Fibroblast of lung (primary cell): ENCODE results near the gene COL6A2. TPM values are rescaled to one million over a fixed set of nuclear protein-coding genes. Genes with fewer than 3 reads are reported as not detected.

Source experiments
- DNase-seq, 2 donors: peaks; one replicate each; pipeline versions ENCODE4 v3.0.0 to v3.0.0-alpha.2; 2010; ENCODE audit warnings: low read depth in 2 of 2
- H2AFZ ChIP-seq: 2 replicates; pipeline ENCODE4 v1.5.1; 2012; ENCODE audit warnings: low read length, control low read depth, inconsistent platforms
- H3K27ac ChIP-seq: 2 replicates; pipeline ENCODE4 v1.5.1; 2011; ENCODE audit warnings: low read length, control low read depth; ENCODE audit not compliant: insufficient read depth
- H3K27me3 ChIP-seq: 2 replicates; pipeline ENCODE4 v1.5.1; 2011; ENCODE audit warnings: mild to moderate bottlenecking, low read length; ENCODE audit not compliant: control insufficient read depth, insufficient read depth
- H3K36me3 ChIP-seq: 2 replicates; pipeline ENCODE4 v1.5.1; 2011; ENCODE audit warnings: low read length; ENCODE audit not compliant: control insufficient read depth, insufficient read depth
- H3K4me1 ChIP-seq: 2 replicates; pipeline ENCODE4 v1.5.1; 2011; ENCODE audit warnings: low read length; ENCODE audit not compliant: control insufficient read depth, insufficient read depth; ENCODE audit errors: extremely low read depth
- H3K4me2 ChIP-seq: 2 replicates; pipeline ENCODE4 v1.5.1; 2011; ENCODE audit warnings: low read length, control low read depth; ENCODE audit not compliant: insufficient read depth; ENCODE audit errors: extremely low read depth
- H3K4me3 ChIP-seq, 4 experiments: fragments of 200-600 bp in 1 of 4; sonication (generic) in 1 of 4; replicated peaks in 1 of 4; 2 replicates each; pipeline ENCODE4 v1.5.1; 2011 to 2016; ENCODE audit warnings: low read length in 4 of 4, low read depth in 3 of 4, mild to moderate bottlenecking in 3 of 4, control low read depth in 2 of 4, inconsistent platforms in 1 of 4, mixed read lengths in 1 of 4; ENCODE audit not compliant: insufficient read depth in 1 of 4; ENCODE audit errors: control extremely low read depth in 1 of 4
- H3K79me2 ChIP-seq: 2 replicates; pipeline ENCODE4 v1.5.1; 2012; ENCODE audit warnings: mild to moderate bottlenecking, low read length, inconsistent platforms; ENCODE audit not compliant: control insufficient read depth, insufficient read depth
- H3K9ac ChIP-seq: 2 replicates; pipeline ENCODE4 v1.5.1; 2011; ENCODE audit warnings: mild to moderate bottlenecking, low read length, control low read depth; ENCODE audit not compliant: insufficient read depth
- H3K9me3 ChIP-seq: 2 replicates; pipeline ENCODE4 v1.5.1; 2012; ENCODE audit warnings: low read depth, low read length; ENCODE audit not compliant: control insufficient read depth, insufficient read depth
- H4K20me1 ChIP-seq: 2 replicates; pipeline ENCODE4 v1.5.1; 2011; ENCODE audit warnings: low read length; ENCODE audit not compliant: control insufficient read depth, insufficient read depth; ENCODE audit errors: extremely low read depth
- CTCF ChIP-seq, 2 donors: IDR thresholded peaks in 1 of 2; conservative IDR thresholded peaks in 1 of 2; 1 replicate in 1 of 2; 2 replicates in 1 of 2; pipeline ENCODE4 v1.5.1; 2011 to 2012; ENCODE audit warnings: low read length in 2 of 2, control low read depth in 1 of 2, inconsistent platforms in 1 of 2, low read depth in 1 of 2, mild to moderate bottlenecking in 1 of 2
- EZH2 ChIP-seq: IDR thresholded peaks from 2 replicates; pipeline ENCODE4 v1.5.1; 2012; ENCODE audit warnings: low read length, control low read depth, mild to moderate bottlenecking; ENCODE audit errors: missing control alignments
- polyA plus RNA-seq, 2 donors: library from polyadenylated mRNA; depleted of rRNA in 1 of 2; stranded (reverse) in 1 of 2; unstranded in 1 of 2; fragments of >200 nt; gene quantifications; 2 replicates each; pipeline ENCODE4 v1.2.1, GENCODE V29; 2011 to 2012; ENCODE audit warnings: missing spikeins in 1 of 2
- total RNA-seq: library from RNA; depleted of rRNA; stranded (reverse); fragments of >200 nt; gene quantifications from 2 replicates; pipeline ENCODE4 v1.2.1, GENCODE V29; 2014

The COL6A2 gene
- total and polyA plus RNA-seq, 2 donors (not counting 1 experiment from before 2014, with no cell fraction given): 702 to 782 TPM

- Histone ChIP-seq H3K4me2 (peak overlapping the region; percentile 87), H3K4me1 (peaks cover 22% of the 10 kb centered on the region), H4K20me1 (no peaks in the 10 kb centered on the region), H3K9me3 (peaks cover 2% of the 10 kb centered on the region), H3K27me3 (no peaks in the 10 kb centered on the region), H3K4me3 (no peak overlapping the region), H2AFZ (no peak overlapping the region), H3K27ac (peak overlapping the region; percentile 91), H3K9ac (no peak overlapping the region), H3K79me2 (no peaks in the 10 kb centered on the region), H3K36me3 (peaks cover 2% of the 10 kb centered on the region)
- no peak for DNase-seq
- TF ChIP-seq CTCF (conservative IDR thresholded peaks at IDR 0.05 in 1 of 2, IDR thresholded peaks at IDR 0.05 in 1 of 2; ENCODE audit: low read depth in 1 of 2, low read length in 2 of 2) (no peak), EZH2 (no peak)
Observed at GRCh38 chr21:46091118-46091517, 6.8 kb upstream of the COL6A2 start.

- Histone ChIP-seq H3K4me1 (peaks cover 22% of the 10 kb centered on the region), H2AFZ (no peak overlapping the region)
Observed at GRCh38 chr21:46091631-46092025, 6.3 kb upstream of the COL6A2 start.

GRCh38 chr21:46092026-46092764 lies 5.7 kb upstream of the COL6A2 start:
- Histone ChIP-seq H4K20me1 (no peaks in the 10 kb centered on the region), H3K4me2 (peak overlapping the region; percentile 87), H2AFZ (no peak overlapping the region), H3K4me3 (peak overlapping the region; percentile 17 to 56 (median 28)), H3K9me3 (peaks cover 2% of the 10 kb centered on the region), H3K36me3 (peaks cover 2% of the 10 kb centered on the region), H3K4me1 (peaks cover 22% of the 10 kb centered on the region), H3K27me3 (no peaks in the 10 kb centered on the region), H3K9ac (peak overlapping the region; percentile 63), H3K27ac (peak overlapping the region; percentile 91), H3K79me2 (peaks cover 3% of the 10 kb centered on the region)
- no peak for TF ChIP-seq CTCF (conservative IDR thresholded peaks at IDR 0.05 in 1 of 2, IDR thresholded peaks at IDR 0.05 in 1 of 2; ENCODE audit: low read depth in 1 of 2, low read length in 2 of 2)
- TF ChIP-seq EZH2: no peak
- peak; percentile 99 for DNase-seq

More at GRCh38 chr21:46091631-46092025, 6.3 kb upstream of the COL6A2 start:
- peaks cover 2% of the 10 kb centered on the region for H3K36me3 ChIP-seq
- peak overlapping the region; percentile 87 for H3K4me2 ChIP-seq
- peak overlapping the region in 3 of 4 experiments; percentile 19 to 56 (median 36) for H3K4me3 ChIP-seq
- no peaks in the 10 kb centered on the region for H3K27me3 ChIP-seq
- no peak for TF ChIP-seq CTCF (conservative IDR thresholded peaks at IDR 0.05 in 1 of 2, IDR thresholded peaks at IDR 0.05 in 1 of 2; ENCODE audit: low read depth in 1 of 2, low read length in 2 of 2)
- no peak for TF ChIP-seq EZH2
- peaks cover 2% of the 10 kb centered on the region for H3K9me3 ChIP-seq
- peak overlapping the region; percentile 91 for H3K27ac ChIP-seq
- H4K20me1 ChIP-seq: no peaks in the 10 kb centered on the region
- peak overlapping the region; percentile 63 for H3K9ac ChIP-seq
- DNase-seq: no peak
- H3K79me2 ChIP-seq: no peaks in the 10 kb centered on the region
